Activated T-cell treated with anti-CD3 and anti-CD28 coated beads, Interleukin-2, amount 50 U/mL, for 24 hours (primary cell): Measurements from ENCODE around the gene CORO2A.

Source experiments
- DNase-seq: peaks from one replicate; pipeline ENCODE4 v3.0.0-alpha.2; 2020
- H3K27ac Mint-ChIP-seq: 2 replicates; pipeline ENCODE4 v1.8.0; 2020; ENCODE audit warnings: mild to moderate bottlenecking, mixed read lengths
- H3K27me3 Mint-ChIP-seq: 2 replicates; pipeline ENCODE4 v1.8.0; 2020; ENCODE audit warnings: mixed read lengths
- H3K36me3 Mint-ChIP-seq: 2 replicates; pipeline ENCODE4 v1.8.0; 2020; ENCODE audit warnings: low read depth, mixed read lengths
- H3K4me1 Mint-ChIP-seq: 2 replicates; pipeline ENCODE4 v1.8.0; 2020; ENCODE audit warnings: low read depth, mixed read lengths
- H3K4me3 Mint-ChIP-seq: 2 replicates; pipeline ENCODE4 v1.8.0; 2020; ENCODE audit warnings: mild to moderate bottlenecking, moderate library complexity, mixed read lengths
- H3K9me3 Mint-ChIP-seq: 2 replicates; pipeline ENCODE4 v1.8.0; 2020; ENCODE audit warnings: mixed read lengths

CORO2A gene

GRCh38 chr9:98192503-98193335, at the start of gene CORO2A:
Gene CORO2A (minus strand): TSS chr9:98192637. CDS start chr9:98157660, 34,977 bp downstream.
- Mint-ChIP-seq H3K27ac (peak within 1 kb of the TSS; percentile 50), H3K9me3 (no peaks in the 10 kb centered on the region), H3K36me3 (no peaks in the 10 kb centered on the region), H3K27me3 (no peaks in the 10 kb centered on the region), H3K4me1 (peaks cover 39% of the 10 kb centered on the region), H3K4me3 (peak within 1 kb of the TSS; percentile 82)
- peak; percentile 79 for DNase-seq

DNA sequence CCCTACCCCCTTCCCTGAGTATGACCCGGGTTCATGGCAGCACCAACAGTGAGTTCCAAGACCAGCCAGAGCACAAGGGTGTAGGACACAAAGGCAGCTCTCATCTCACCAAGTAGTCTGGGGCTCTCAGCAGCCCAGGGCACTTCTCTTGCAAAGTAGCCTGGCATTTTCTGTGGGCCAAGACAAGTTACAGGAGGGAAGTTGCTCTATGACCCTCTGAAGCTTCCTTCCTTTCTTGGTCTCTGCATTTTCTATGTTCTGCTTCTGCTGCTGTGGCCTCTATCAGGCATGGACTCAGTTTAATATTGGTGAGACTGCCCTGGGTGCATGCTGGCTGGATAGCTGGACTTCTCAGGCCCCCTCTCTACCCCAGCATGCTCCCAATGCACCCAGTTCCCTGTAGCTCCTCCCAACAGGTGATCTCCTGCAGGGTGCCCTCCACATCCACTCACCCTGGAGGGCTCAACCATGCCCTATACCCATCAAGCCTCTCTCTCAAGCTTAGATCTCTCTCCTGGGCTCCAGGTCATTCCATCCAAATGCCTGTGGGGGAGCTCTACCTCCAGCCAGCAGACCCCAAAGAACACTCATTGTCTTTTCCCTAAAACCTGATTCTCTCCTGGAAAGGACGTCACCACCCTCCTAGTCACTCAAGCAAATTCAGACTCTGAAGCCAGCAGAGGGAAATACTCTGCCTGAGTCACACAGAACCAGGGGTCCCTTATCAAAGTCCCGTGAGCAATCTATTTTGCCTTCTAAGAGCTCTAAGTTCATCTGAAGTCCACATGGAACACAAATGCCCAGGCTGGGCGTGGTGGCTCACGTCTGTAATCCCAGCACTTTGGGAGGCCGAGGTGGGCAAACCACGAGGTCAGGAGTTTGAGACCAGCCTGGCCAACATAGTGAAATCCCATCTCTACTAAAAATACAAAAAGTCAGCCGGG, 49.2 kb upstream of the CORO2A start:
- H3K27ac Mint-ChIP-seq: no peak overlapping the region

DNA sequence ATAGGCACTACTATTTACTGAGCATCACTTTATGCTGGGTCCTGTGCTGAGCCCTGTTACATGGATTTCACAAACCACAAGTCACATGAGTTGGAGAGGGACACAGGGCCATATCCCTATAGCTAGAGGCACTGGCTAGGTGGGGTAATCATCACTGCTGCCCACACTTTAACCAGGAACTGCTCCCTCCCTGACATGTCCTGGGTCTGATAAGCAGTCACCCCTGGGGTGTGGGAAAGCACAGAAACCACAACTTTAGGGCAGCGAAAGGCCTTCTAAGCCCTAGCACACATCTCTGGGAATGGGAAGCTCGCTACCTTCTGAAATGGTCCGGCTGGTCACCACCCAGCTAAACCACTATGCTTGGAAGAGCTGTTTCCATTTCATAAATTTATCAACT, 48.0 kb upstream of the CORO2A start:
- H3K4me3 Mint-ChIP-seq: no peak overlapping the region
- H3K27ac Mint-ChIP-seq: no peak overlapping the region
- DNase-seq: no peak
- H3K36me3 Mint-ChIP-seq: no peaks in the 10 kb centered on the region
- H3K27me3 Mint-ChIP-seq: no peaks in the 10 kb centered on the region
- H3K4me1 Mint-ChIP-seq: no peaks in the 10 kb centered on the region
- H3K9me3 Mint-ChIP-seq: no peaks in the 10 kb centered on the region

More for the DNA sequence above, 49.2 kb upstream of the CORO2A start:
- Mint-ChIP-seq H3K36me3 (no peaks in the 10 kb centered on the region), H3K4me1 (no peaks in the 10 kb centered on the region), H3K9me3 (no peaks in the 10 kb centered on the region), H3K27me3 (no peaks in the 10 kb centered on the region), H3K4me3 (no peak overlapping the region)
- DNase-seq: no peak

DNA sequence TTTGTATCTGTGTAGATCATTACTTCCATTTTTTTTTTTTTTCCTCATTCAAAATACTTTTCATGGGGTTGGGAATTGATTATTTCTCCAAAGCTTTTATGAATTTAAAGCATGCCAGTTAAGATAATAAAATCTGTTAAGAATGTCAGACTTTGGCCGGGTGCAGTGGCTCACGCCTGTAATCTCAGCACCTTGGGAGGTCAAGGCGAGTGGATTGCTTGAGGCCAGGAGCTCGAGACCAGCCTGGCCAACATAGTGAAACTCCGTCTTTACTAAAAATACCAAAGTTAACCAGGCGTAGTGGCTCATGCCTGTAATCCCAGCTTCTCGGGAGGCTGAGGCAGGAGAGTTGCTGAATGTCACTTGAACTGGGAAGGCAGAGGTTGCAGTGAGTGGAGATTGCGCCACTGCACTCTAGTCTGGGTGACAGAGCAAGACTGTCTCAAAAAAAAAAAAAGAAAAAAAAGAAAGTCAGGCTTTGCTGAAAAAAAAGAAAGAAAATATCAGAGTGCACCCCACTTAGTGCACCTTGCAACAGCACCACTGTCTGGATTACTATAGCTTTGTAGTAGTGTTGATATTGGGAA, 44.6 kb upstream of the CORO2A start:
- no peak overlapping the region for H3K4me3 Mint-ChIP-seq
- H3K4me1 Mint-ChIP-seq: no peaks in the 10 kb centered on the region
- no peaks in the 10 kb centered on the region for H3K9me3 Mint-ChIP-seq
- H3K36me3 Mint-ChIP-seq: no peaks in the 10 kb centered on the region
- no peaks in the 10 kb centered on the region for H3K27me3 Mint-ChIP-seq
- no peak for DNase-seq
- H3K27ac Mint-ChIP-seq: no peak overlapping the region

- peaks cover 2% of the 10 kb centered on the region for H3K36me3 Mint-ChIP-seq
- no peak overlapping the region for H3K27ac Mint-ChIP-seq
- no peak overlapping the region for H3K4me3 Mint-ChIP-seq
- no peaks in the 10 kb centered on the region for H3K9me3 Mint-ChIP-seq
- H3K27me3 Mint-ChIP-seq: no peaks in the 10 kb centered on the region
- no peak for DNase-seq
- no peaks in the 10 kb centered on the region for H3K4me1 Mint-ChIP-seq
Measured at GRCh38 chr9:98235126-98235525, 42.7 kb upstream of the CORO2A start.

DNA sequence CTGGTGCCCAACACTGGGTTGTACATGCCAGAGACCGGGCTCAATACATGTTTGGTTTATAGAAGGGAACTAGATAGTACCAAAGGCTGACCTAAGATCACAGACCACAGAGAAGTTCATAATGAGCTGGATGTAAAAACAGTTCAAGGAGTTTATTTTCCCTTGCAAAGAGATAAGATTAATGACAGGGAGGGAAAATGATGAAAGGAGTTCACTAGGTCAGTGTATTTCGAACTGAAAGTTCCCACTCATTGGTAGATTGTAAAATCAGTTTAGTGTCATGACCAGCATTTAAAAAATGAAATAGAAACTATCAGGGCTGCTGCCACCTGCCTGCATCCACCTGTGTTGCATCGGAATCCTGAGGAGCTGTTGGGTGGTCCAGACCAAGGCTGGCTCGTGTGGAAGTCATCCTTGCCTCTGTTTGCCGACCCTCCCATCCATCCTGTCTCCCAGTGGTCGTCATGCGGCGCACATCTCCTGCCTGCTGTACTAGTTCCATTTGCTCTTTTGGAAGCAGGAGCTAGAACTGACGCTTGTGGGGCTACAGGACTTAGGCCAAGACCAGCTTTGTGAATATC, 41.9 kb upstream of the CORO2A start:
- Mint-ChIP-seq H3K27ac (no peak overlapping the region), H3K36me3 (peaks cover 8% of the 10 kb centered on the region), H3K4me1 (no peaks in the 10 kb centered on the region), H3K27me3 (no peaks in the 10 kb centered on the region), H3K9me3 (no peaks in the 10 kb centered on the region), H3K4me3 (no peak overlapping the region)
- no peak for DNase-seq

GRCh38 chr9:98232926-98233325, 40.5 kb upstream of the CORO2A start:
- DNase-seq: no peak
- Mint-ChIP-seq H3K27me3 (no peaks in the 10 kb centered on the region), H3K36me3 (peaks cover 19% of the 10 kb centered on the region), H3K4me1 (no peaks in the 10 kb centered on the region), H3K4me3 (no peak overlapping the region), H3K9me3 (no peaks in the 10 kb centered on the region), H3K27ac (no peak overlapping the region)

DNA sequence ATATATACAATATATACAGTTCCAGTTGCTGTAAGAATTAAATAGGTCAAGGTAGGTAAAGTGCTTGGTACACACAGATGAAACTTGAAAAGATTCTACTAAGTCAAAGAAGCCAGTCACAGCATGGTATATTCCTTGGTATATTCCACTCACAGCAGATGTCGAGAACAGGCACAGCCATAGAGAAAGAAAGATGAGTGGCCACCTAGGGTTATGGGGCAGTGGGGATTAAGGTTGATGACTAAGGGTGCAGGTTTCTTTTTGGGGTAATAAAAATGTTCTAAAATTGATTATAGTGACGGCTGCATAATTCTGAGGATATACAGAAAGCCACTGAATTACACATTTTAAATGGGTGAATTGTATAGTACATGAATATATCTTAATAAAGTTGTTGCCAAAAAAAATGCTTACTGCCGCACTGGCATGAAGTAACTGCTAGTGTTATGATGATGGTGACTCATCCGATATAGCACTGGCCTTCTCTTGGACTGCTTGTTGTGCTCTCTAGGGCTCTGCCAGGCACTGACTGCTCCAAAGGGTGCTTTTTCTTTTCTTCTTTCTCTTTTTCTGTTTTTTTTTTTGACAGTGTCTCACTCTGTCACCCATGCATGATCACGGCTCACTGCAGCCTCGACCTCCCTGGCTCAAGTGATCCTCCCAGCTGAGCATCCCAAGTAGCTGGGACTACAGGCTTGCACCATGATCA, 39.5 kb upstream of the CORO2A start:
- Mint-ChIP-seq H3K9me3 (no peaks in the 10 kb centered on the region), H3K36me3 (peaks cover 19% of the 10 kb centered on the region), H3K27ac (no peak overlapping the region), H3K27me3 (no peaks in the 10 kb centered on the region), H3K4me1 (no peaks in the 10 kb centered on the region), H3K4me3 (no peak overlapping the region)
- no peak for DNase-seq

GRCh38 chr9:98230789-98231188, 38.4 kb upstream of the CORO2A start:
- Mint-ChIP-seq H3K36me3 (peaks cover 19% of the 10 kb centered on the region), H3K4me1 (no peaks in the 10 kb centered on the region), H3K27ac (no peak overlapping the region), H3K9me3 (no peaks in the 10 kb centered on the region), H3K4me3 (no peak overlapping the region), H3K27me3 (no peaks in the 10 kb centered on the region)
- no peak for DNase-seq

DNA sequence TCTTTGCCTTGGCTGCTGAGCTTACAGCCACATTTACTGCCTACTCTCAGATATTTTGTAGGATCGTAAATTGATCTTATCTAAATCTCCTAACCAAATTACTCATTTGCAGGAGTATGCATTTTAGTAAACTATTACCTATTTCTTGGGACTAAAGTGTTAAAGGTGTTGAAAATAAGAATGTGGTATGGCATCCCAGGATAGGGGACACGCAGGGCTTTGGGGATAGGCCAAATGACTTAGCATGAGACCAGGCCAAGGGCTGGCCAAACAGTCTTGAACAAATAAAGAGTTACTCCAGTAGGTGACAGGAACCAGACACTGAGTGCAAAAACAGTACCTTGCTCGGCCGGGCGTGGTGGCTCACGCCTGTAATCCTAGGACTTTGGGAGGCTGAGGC, 37.9 kb upstream of the CORO2A start:
- Mint-ChIP-seq H3K4me3 (no peak overlapping the region), H3K36me3 (peaks cover 19% of the 10 kb centered on the region), H3K27me3 (no peaks in the 10 kb centered on the region), H3K9me3 (no peaks in the 10 kb centered on the region), H3K27ac (no peak overlapping the region), H3K4me1 (no peaks in the 10 kb centered on the region)
- no peak for DNase-seq

GRCh38 chr9:98229620-98230019, 37.2 kb upstream of the CORO2A start:
- Mint-ChIP-seq H3K27me3 (no peaks in the 10 kb centered on the region), H3K4me3 (no peak overlapping the region), H3K9me3 (no peaks in the 10 kb centered on the region), H3K36me3 (peaks cover 19% of the 10 kb centered on the region), H3K27ac (no peak overlapping the region), H3K4me1 (no peaks in the 10 kb centered on the region)
- DNase-seq: no peak

DNA sequence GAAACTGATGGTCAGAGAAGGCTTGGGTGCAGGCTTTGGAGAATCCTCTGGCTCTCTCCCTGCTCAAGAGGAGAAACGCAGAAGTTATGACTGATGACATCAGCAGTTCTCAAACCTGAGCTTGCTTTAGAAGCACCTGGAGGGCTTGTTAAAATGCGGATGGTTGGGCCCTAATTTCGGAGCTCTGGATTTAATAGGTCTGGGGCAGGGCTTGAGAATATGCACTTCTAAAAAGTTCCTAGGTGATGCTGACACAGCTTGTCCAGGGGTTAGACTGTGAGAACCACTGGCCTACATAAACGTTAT, 36.6 kb upstream of the CORO2A start:
- no peak overlapping the region for H3K4me3 Mint-ChIP-seq
- H3K36me3 Mint-ChIP-seq: peaks cover 19% of the 10 kb centered on the region
- no peak for DNase-seq
- no peak overlapping the region for H3K27ac Mint-ChIP-seq
- no peaks in the 10 kb centered on the region for H3K27me3 Mint-ChIP-seq
- no peaks in the 10 kb centered on the region for H3K9me3 Mint-ChIP-seq
- no peaks in the 10 kb centered on the region for H3K4me1 Mint-ChIP-seq

- Mint-ChIP-seq H3K4me3 (no peak overlapping the region), H3K27ac (no peak overlapping the region), H3K27me3 (no peaks in the 10 kb centered on the region), H3K9me3 (no peaks in the 10 kb centered on the region), H3K36me3 (peaks cover 19% of the 10 kb centered on the region), H3K4me1 (no peaks in the 10 kb centered on the region)
- no peak for DNase-seq
Measured at GRCh38 chr9:98228392-98229089, 36.1 kb upstream of the CORO2A start.
